Stimulated activated CD4-positive, alpha-beta T cell treated with anti-CD3 and anti-CD28 coated beads, Interleukin-4, amount 100 ng/mL, for 24 hours (primary cell): ENCODE data around the gene FPR2.
A peak's percentile ranks its signal among the peaks of the same experiment; 100 is the strongest.
"Not testable (repeated sequence)": the region's sequence is repeated elsewhere in the genome, so short reads cannot be mapped to it uniquely, and the experiment has no call there.

Source experiments
- DNase-seq: peaks from one replicate; pipeline ENCODE4 v3.0.0-alpha.2; 2020

FPR2 gene

GRCh38 chr19:51784922-51785690, 24.1 kb downstream of the FPR2 start:
- DNase-seq, result peak; percentile 70

DNA sequence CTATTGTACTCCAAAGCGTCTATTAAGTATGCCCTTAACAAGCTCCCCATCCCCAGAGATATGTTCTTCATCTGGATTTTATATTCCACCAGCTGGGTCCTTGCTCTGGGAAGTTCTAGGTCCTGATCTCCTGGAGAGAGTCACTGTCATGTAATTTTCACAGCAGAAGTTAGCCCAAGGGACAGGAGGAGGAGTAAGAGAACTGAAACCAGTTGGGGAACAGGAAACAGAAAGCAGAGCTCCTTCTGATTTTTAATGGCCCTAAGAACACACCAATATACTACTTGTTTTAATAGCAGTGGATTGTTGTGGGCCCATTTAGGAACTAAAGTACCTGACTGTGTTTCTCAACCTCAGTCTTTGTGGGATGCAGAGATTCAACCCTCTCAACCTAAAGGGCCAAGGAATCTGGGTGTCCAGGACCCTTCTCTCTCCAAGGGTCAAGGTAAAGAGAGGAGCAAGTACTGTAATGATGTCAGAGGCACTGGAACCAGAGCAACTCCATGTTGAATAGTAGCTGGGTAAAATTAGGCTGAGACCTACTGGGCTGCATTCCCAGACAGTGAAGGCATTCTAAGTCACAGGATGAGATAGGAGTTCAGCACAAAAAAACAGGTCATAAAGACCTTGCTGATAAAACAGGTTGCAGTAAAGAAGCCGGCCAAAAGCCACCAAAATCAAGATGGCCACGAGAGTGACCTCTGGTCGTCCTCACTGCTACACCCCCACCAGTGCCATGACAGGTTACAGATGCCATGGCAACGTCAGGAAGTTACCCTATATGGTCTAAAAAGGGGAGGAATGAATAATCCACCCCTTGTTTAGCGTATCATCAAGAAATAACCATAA, 25.9 kb downstream of the FPR2 start:
- no peak for DNase-seq

- DNase-seq, result no peak
These were observed 27.0 kb downstream of the FPR2 start for GRCh38 chr19:51788029-51788428.

DNA sequence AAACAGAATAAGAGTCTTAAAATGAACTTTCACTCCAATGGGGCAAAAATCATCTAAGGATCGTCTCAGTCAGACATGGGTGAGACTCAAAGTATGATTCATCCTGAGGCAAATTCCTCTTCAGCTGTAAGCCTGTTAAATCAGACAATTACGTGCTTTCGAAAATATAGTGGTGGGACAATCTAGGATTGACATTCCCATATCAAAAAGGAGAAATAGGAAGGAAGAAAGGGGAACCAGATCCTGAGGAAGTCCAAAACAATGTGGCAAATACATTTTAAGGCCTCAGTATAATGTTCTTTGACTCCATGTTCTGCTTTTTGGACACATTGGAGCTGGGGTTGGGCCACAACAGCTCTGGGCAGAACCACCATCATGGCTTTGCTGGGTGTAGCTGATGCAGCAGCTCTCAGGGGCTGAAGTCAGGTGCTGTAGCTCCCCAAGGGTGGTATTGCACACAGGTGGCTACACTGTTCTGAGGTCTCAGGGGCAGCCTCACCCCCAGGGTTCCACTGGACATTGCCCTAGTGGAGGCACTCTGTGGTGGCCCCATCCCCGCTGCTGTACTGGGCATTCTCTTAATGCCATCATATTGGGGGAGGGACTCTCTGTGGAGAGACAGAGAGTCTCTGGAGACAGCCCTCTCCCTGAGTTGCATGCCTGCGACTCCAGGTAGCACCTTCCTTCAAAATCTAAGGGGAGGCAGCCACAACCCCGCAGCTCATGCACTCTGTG, 28.2 kb downstream of the FPR2 start:
- no peak for DNase-seq

DNA sequence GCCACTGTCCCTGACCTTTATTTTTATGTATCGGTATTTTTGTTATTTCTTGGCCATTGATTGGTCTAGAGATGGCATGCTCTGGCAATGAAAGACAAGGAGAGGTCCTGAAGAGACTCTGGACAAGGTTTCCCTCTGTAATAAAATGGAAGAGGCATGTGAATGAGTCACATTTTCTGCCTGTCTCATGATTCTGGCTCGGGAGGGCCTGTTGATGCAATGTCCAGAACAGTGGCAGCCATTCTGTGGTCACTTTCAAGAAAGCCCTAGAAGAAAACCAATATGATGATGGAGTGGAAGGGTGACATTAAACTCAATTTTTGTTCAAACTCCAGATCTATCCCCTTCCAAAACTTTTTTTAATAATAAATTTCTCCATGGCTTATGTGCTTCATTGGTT, 32.0 kb downstream of the FPR2 start:
- DNase-seq, result no peak

GRCh38 chr19:51793994-51794393, 33.0 kb downstream of the FPR2 start:
- DNase-seq, result no peak

DNA sequence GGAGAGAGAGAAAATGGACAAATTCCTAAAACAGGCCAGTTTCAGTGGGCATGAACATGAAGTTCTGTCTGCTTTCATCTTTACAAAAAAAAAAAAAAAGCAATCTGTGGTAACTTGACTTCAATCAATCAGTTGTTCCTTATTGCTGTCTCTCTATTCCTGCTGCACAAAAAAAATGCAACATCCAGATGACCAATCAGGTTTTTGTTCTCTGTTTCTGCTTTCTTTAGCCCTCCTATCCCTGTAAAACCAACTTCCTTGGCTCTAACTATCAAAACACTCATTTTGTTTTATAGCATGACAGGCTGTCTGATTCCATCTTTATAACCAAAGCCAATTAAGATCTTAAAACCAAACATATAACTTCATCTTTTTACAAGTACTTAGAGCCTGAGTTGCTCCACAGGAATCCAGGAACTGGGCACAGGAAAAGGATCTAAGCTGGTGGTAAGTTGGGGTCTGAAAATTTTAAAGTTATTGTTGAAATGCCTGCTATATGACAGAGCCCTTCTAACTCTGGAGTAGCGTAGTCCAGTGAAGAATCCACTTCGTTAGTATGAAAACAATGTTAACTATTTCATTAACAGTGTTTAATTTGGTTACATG, 34.0 kb downstream of the FPR2 start, which contains the start of gene FPR3:
Gene FPR3 (plus strand): TSS at position 273 of the 606 bp plus-strand sequence. CDS start 28,592 bp downstream, outside the sequence.
- no peak for DNase-seq

GRCh38 chr19:51796195-51796679, 35.3 kb downstream of the FPR2 start:
- DNase-seq, result no peak

- no peak for DNase-seq
These were observed 36.5 kb downstream of the FPR2 start for GRCh38 chr19:51797480-51797879.

GRCh38 chr19:51798062-51798461, 37.1 kb downstream of the FPR2 start:
- DNase-seq, result no peak

- no peak for DNase-seq
These were observed 38.2 kb downstream of the FPR2 start for GRCh38 chr19:51799034-51799773.

- no peak for DNase-seq
These were observed 38.9 kb downstream of the FPR2 start for GRCh38 chr19:51799774-51800472.

- no peak for DNase-seq
These were observed 39.7 kb downstream of the FPR2 start for GRCh38 chr19:51800473-51801244.

GRCh38 chr19:51802775-51803174, 41.8 kb downstream of the FPR2 start:
- DNase-seq, result no peak

DNA sequence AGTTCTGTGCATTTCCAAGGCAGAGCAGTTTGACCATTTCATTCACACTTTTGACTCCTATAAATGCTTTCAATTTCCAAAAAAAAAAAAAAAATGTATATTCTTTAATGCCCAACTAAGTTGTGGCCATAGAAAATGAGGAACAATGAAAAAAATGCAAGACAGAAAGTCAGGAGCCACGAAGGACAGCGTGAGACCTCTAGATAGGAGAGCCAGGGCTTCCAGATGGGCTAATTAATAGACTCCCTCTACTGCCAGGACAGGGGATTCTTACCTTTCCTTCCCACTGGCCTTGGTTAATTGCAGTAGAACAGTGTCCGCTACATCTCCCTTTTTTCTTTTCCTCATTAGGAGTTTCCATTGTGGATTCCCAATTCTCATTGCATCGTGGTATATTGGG, 42.5 kb downstream of the FPR2 start:
- DNase-seq, result no peak

- no peak for DNase-seq
These were observed 43.0 kb downstream of the FPR2 start for GRCh38 chr19:51803967-51804366.

- not testable (repeated sequence) for DNase-seq
These were observed 43.8 kb downstream of the FPR2 start for GRCh38 chr19:51804789-51805188.

DNA sequence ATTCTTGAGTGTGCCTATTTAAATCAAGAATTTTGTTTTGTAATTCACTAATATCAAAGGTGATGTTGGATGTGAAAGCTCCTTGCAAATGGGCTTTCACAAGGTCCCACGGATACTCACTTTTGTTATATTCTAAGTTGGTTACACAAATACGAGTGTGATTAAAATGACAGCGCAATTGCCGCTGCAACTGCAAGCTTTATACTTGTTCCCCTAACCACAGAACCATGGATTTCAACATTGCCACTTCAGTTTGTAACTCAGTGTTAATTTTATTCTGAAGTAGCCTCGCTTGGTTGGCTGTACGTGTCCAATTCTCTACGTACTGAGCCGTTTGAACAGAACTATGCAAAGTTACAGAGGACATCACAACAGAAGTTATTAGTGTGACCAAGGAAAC, 44.4 kb downstream of the FPR2 start:
- DNase-seq, result not testable (repeated sequence)

DNA sequence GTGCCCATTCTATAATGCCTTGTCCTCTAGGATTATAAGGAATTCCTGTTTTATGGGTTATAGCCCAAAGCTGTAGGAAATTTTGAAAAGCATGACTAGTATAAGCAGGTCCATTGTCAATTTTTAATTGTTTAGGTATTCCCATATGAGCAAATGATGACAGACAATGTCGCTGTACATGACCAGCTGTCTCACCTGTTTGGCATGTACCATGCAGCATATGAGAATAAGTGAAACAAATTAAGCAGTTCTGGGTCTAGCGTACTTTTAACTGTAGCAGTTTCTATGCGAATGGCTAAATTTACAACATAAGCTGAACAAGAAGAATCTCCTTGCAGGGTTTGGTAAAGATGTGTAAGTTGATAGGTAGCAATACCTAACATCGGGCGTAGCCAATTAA, 45.6 kb downstream of the FPR2 start:
- not testable (repeated sequence) for DNase-seq

DNA sequence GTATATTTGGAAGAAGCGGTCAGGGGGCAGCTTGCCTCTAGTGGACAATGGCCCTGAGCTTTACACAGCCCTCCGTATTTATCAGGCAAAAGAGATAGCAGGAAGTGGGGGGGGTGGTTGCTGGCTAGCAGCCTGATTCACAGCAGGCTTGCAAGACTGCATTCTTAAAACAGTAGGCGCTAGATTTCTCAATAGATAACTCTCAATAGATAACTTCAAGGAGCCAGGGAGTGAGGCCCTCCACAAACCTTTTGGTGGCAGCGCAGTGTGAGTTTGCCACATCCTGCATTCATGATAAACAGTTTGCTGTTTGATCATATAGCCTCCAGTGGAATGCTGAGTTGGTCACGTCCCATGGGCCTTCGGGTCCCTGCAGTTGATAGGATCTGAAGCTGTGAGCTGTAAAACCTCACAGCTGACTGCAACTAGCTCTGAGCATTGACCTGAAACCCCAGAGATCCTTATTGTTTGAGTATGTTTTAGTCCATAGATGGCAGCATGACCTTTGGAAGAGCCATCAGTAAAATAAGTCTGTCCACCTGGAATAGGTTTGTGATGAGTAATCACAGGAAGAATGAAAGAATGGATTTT, 46.2 kb downstream of the FPR2 start:
- no peak for DNase-seq
